GM12878 (cell line): ENCODE results near the gene SPC24. TPM values are rescaled to one million over a fixed set of nuclear protein-coding genes. Genes with fewer than 3 reads are reported as not detected.

Experiments used
- ATAC-seq: fragments of 200-7000 bp; cut with Tn5 transposase; 3 replicates; pipeline ENCODE4 v1.9.1; 2020; ENCODE audit warnings: mild to moderate bottlenecking, moderate library complexity
- BruUV-seq: library from RNA; stranded (reverse); fragments of 400-500 nt; replicated peaks from 2 replicates; lab custom pipeline; 2021; lab: Mats Ljungman, UMichigan
- CTCF ChIA-PET: fragments of 300-600 bp; sonication (Branson Sonifier 250); formaldehyde crosslinking; extraction: SDS; loops from one replicate; lab custom pipeline; 2021; ENCODE audit warnings: inconsistent platforms; lab: Yijun Ruan, JAX
- POLR2A ChIA-PET: fragments of 350-600 bp; formaldehyde crosslinking; extraction: SDS; loops from one replicate; lab custom pipeline; 2021; ENCODE audit warnings: inconsistent platforms; lab: Charles Lee
- RAD21 ChIA-PET: fragments of 300-600 bp; sonication (Branson Sonifier 250); formaldehyde crosslinking; loops from one replicate; lab custom pipeline; 2023; ENCODE audit warnings: antibody characterized with exemption; ENCODE audit not compliant: unreplicated experiment; lab: Charles Lee
- SMC1A ChIA-PET: fragments of 300-600 bp; sonication (Branson Sonifier 250); formaldehyde crosslinking; loops from one replicate; lab custom pipeline; 2023; ENCODE audit not compliant: unreplicated experiment, uncharacterized antibody; lab: Charles Lee
- DNase-seq: peaks from one replicate; pipeline ENCODE4 v3.0.0-alpha.2; 2011; ENCODE audit warnings: low read depth, low spot score
- FAIRE-seq: peaks from 3 replicates; lab custom pipeline; 2011; peaks lifted over from hg19 to GRCh38; lab: Jason Lieb, UNC
- H2AFZ ChIP-seq: 2 replicates; pipeline ENCODE4 v1.6.0; 2011; ENCODE audit warnings: low read depth, low read length, control low read depth; ENCODE audit not compliant: control insufficient read depth
- H3K27ac ChIP-seq: 2 replicates; pipeline ENCODE4 v1.5.1; 2011; ENCODE audit warnings: control low read depth; ENCODE audit not compliant: control insufficient read depth, insufficient read depth
- H3K27me3 ChIP-seq, 2 experiments: replicated peaks in 1 of 2; 2 replicates each; pipeline versions ENCODE4 v1.6.0 to v1.6.1; 2011; ENCODE audit warnings: low read length in 1 of 2; ENCODE audit not compliant: control insufficient read depth in 2 of 2, insufficient read depth in 2 of 2
- H3K36me3 ChIP-seq, 2 experiments: 2 replicates each; pipeline ENCODE4 v1.5.1; 2011; ENCODE audit warnings: low read length in 1 of 2; ENCODE audit not compliant: control insufficient read depth in 2 of 2, insufficient read depth in 2 of 2
- H3K4me1 ChIP-seq: 2 replicates; pipeline ENCODE4 v1.6.1; 2011; ENCODE audit warnings: mild to moderate bottlenecking, low read length, moderate library complexity, mixed read lengths; ENCODE audit not compliant: control insufficient read depth, insufficient read depth
- H3K4me2 ChIP-seq: 2 replicates; pipeline ENCODE4 v1.6.0; 2011; ENCODE audit warnings: control low read depth; ENCODE audit not compliant: control insufficient read depth, insufficient read depth
- H3K4me3 ChIP-seq: fragments of 200-600 bp; sonication (generic); 2 replicates; pipeline ENCODE4 v1.5.1; 2016
- H3K79me2 ChIP-seq: 2 replicates; pipeline ENCODE4 v1.6.0; 2011; ENCODE audit warnings: low read length; ENCODE audit not compliant: control insufficient read depth, insufficient read depth
- H3K9ac ChIP-seq: 2 replicates; pipeline ENCODE4 v1.8.0; 2011; ENCODE audit warnings: low read length, control low read depth, mixed read lengths; ENCODE audit not compliant: control insufficient read depth, insufficient read depth
- H3K9me3 ChIP-seq: replicated peaks from 3 replicates; pipeline ENCODE4 v1.5.1; 2011; ENCODE audit warnings: mild to moderate bottlenecking, low read length; ENCODE audit not compliant: control insufficient read depth, insufficient read depth
- H4K20me1 ChIP-seq: 2 replicates; pipeline ENCODE4 v1.6.0; 2011; ENCODE audit not compliant: control insufficient read depth, insufficient read depth
- CEBPB ChIP-seq, 2 experiments: fragments of 150-350 bp in 1 of 2; IDR thresholded peaks; 2 replicates each; pipeline ENCODE4 v1.6.1; 2012 to 2014; ENCODE audit warnings: low read depth in 2 of 2, low read length in 2 of 2, borderline replicate concordance in 1 of 2, inconsistent platforms in 1 of 2
- EGR1 ChIP-seq, 2 experiments: IDR thresholded peaks; 1 replicate in 1 of 2; 2 replicates in 1 of 2; pipeline ENCODE4 v1.6.1; 2011 to 2012; ENCODE audit warnings: low read depth in 2 of 2, low read length in 2 of 2, borderline replicate concordance in 1 of 2, mild to moderate bottlenecking in 1 of 2, moderate library complexity in 1 of 2
- ELK1 ChIP-seq: IDR thresholded peaks from 2 replicates; pipeline ENCODE4 v1.6.1; 2012; ENCODE audit warnings: low read depth, low read length, improper control_type of control experiment
- HDGF ChIP-seq: fragments of 450-650 bp; IDR thresholded peaks from 2 replicates; pipeline ENCODE4 v1.6.1; 2016; ENCODE audit warnings: antibody characterized with exemption
- HSF1 ChIP-seq: fragments of 150-350 bp; IDR thresholded peaks from 2 replicates; pipeline ENCODE4 v1.6.1; 2014; ENCODE audit warnings: mild to moderate bottlenecking, low read depth, low read length
- IKZF1 ChIP-seq: fragments of 450-650 bp; conservative IDR thresholded peaks from 2 replicates; pipeline ENCODE4 v1.6.1; 2017; ENCODE audit warnings: antibody characterized with exemption, mild to moderate bottlenecking
- IRF3 ChIP-seq: fragments of 450-650 bp; IDR thresholded peaks from 2 replicates; pipeline ENCODE4 v1.6.1; 2014; ENCODE audit warnings: mild to moderate bottlenecking
- IRF4 ChIP-seq: IDR thresholded peaks from 2 replicates; pipeline ENCODE4 v1.6.1; 2011; ENCODE audit warnings: low read depth, low read length
- MXI1 ChIP-seq: fragments of 150-350 bp; IDR thresholded peaks from 2 replicates; pipeline ENCODE4 v1.6.1; 2011; ENCODE audit warnings: low read depth, mild to moderate bottlenecking, inconsistent platforms, low read length, improper control_type of control experiment
- RAD51 ChIP-seq: fragments of 450-650 bp; IDR thresholded peaks from 2 replicates; pipeline ENCODE4 v1.6.1; 2016; ENCODE audit warnings: moderate library complexity, mild to moderate bottlenecking, inconsistent platforms
- SMC3 ChIP-seq: IDR thresholded peaks from 2 replicates; pipeline ENCODE4 v1.6.1; 2011; ENCODE audit warnings: low read length, improper control_type of control experiment, borderline replicate concordance
- SPI1 ChIP-seq: IDR thresholded peaks from 2 replicates; pipeline ENCODE4 v1.6.1; 2011; ENCODE audit warnings: low read depth, mild to moderate bottlenecking, low read length, moderate library complexity, borderline replicate concordance; ENCODE audit not compliant: insufficient read depth
- ZSCAN29 ChIP-seq: fragments of 450-650 bp; IDR thresholded peaks from 2 replicates; pipeline ENCODE4 v1.6.1; 2017; ENCODE audit warnings: mild to moderate bottlenecking, moderate library complexity
- WGBS: methylation state at CpG from one replicate; pipeline ENCODE4 v1.1.6; 2016; ENCODE audit warnings: low lambda C conversion rate; ENCODE audit not compliant: insufficient replicate concordance, insufficient coverage; ENCODE audit errors: missing lambda C conversion rate; 5-methylcytosine and 5-hydroxymethylcytosine counted together
- in situ Hi-C: fragments of 300-500 bp; cut with MboI; formaldehyde crosslinking; loops from 9 replicates; pipeline ENCODE4 v1.14.3; 2018; ENCODE audit warnings: mixed read lengths
- intact Hi-C: fragments of 100-400 bp; cut with micrococcal nuclease; formaldehyde crosslinking; loops from one replicate; pipeline ENCODE4 v1.14.2; 2022; ENCODE audit not compliant: unreplicated experiment
- polyA plus RNA-seq, 11 experiments: library from polyadenylated mRNA; depleted of rRNA in 4 of 11; unstranded in 6 of 11; stranded (reverse) in 5 of 11; fragments of >200 nt; fragmentation: Nextera tagmentation in 4 of 11; fragmentation: Illumina TruSeq in 1 of 11; extraction: Ambion mirVana in 4 of 11; extraction: Trizol in 1 of 11; gene quantifications; 1 replicate in 1 of 11; 2 replicates in 10 of 11; pipeline versions ENCODE4 v1.2.1 to v1.2.3, GENCODE V29; 2011 to 2016; ENCODE audit warnings: inconsistent platforms in 2 of 11, missing spikeins in 2 of 11, low read depth in 1 of 11
- total RNA-seq, 4 experiments: library from RNA; depleted of rRNA in 3 of 4; stranded (reverse); fragments of >200 nt in 3 of 4; fragmentation: Illumina TruSeq in 1 of 4; extraction: Trizol in 1 of 4; gene quantifications; 2 replicates each; pipeline versions ENCODE4 v1.2.1 to v1.2.3, GENCODE V29; 2013 to 2021
- TF ChIP-seq, protein P1 (sequence below): fragments of 450-650 bp; IDR thresholded peaks from 2 replicates; pipeline ENCODE4 v1.6.1; 2018; ENCODE audit warnings: borderline replicate concordance, mild to moderate bottlenecking; ENCODE audit not compliant: partially characterized antibody

The SPC24 gene
- total and polyA plus RNA-seq, 10 of the 15 experiments (the other 5 are each of a cell fraction or from before 2014, with no cell fraction given) = 9.4 to 72.6 (median 40.7) TPM

GRCh38 chr19:11200015-11200574, 44.5 kb upstream of the SPC24 start:
- SMC1A ChIA-PET = no interaction called here
- Histone ChIP-seq H4K20me1 (no peaks in the 10 kb centered on the region), H3K27ac (no peak overlapping the region), H3K36me3 (no peaks in the 10 kb centered on the region), H2AFZ (no peak overlapping the region), H3K4me3 (no peak overlapping the region), H3K79me2 (peaks cover 3% of the 10 kb centered on the region), H3K4me2 (no peak overlapping the region), H3K9ac (no peak overlapping the region), H3K4me1 (peaks cover 11% of the 10 kb centered on the region), H3K9me3 (no peaks in the 10 kb centered on the region), H3K27me3 (no peaks in the 10 kb centered on the region)
- POLR2A ChIA-PET = no interaction called here
- DNase-seq = no peak
- CTCF ChIA-PET = interaction anchor here (0.6 kb wide), 1 partner anchor 86 kb away, joined by 3 read pairs; no protein-coding TSS in a partner anchor
- FAIRE-seq = no peak
- RAD21 ChIA-PET = no interaction called here
- 75% methylated on average over 14 of the region's 15 CpGs for WGBS
- TF ChIP-seq IKZF1 = no peak
- TF ChIP-seq CEBPB (IDR thresholded peaks at IDR 0.05; ENCODE audit: borderline replicate concordance in 1 of 2, low read depth in 2 of 2, low read length in 2 of 2) = no peak
- TF ChIP-seq IRF3 = no peak
- no peak for TF ChIP-seq ELK1
- no peak for TF ChIP-seq EGR1 (IDR thresholded peaks at IDR 0.05; ENCODE audit: borderline replicate concordance in 1 of 2, low read depth in 2 of 2, low read length in 2 of 2)
- TF ChIP-seq SMC3 = no peak
- TF ChIP-seq SPI1 = no peak
- TF ChIP-seq, protein P1, sequence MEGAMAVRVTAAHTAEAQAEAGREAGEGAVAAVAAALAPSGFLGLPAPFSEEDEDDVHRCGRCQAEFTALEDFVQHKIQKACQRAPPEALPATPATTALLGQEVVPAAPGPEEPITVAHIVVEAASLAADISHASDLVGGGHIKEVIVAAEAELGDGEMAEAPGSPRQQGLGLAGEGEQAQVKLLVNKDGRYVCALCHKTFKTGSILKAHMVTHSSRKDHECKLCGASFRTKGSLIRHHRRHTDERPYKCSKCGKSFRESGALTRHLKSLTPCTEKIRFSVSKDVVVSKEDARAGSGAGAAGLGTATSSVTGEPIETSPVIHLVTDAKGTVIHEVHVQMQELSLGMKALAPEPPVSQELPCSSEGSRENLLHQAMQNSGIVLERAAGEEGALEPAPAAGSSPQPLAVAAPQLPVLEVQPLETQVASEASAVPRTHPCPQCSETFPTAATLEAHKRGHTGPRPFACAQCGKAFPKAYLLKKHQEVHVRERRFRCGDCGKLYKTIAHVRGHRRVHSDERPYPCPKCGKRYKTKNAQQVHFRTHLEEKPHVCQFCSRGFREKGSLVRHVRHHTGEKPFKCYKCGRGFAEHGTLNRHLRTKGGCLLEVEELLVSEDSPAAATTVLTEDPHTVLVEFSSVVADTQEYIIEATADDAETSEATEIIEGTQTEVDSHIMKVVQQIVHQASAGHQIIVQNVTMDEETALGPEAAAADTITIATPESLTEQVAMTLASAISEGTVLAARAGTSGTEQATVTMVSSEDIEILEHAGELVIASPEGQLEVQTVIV = no peak
- no peak for TF ChIP-seq HSF1
- no peak for TF ChIP-seq RAD51
- no peak for TF ChIP-seq IRF4
- no peak for TF ChIP-seq HDGF
- no peak for TF ChIP-seq MXI1
- no peak for TF ChIP-seq ZSCAN29
- BruUV-seq = no TSS peak
- in situ Hi-C loops = loop anchor here (5.0 kb wide), 1 partner anchor 163 kb away; no protein-coding TSS in a partner anchor
- ATAC-seq = no peak
- intact Hi-C loops = loop anchor here (5.0 kb wide), 2 partner anchors 163 to 263 kb away; no protein-coding TSS in a partner anchor
